EH (cell line): ENCODE measurements around the gene TLR6.
"Not testable (repeated sequence)": the region's sequence is repeated elsewhere in the genome, so short reads cannot be mapped to it uniquely, and the experiment has no call there.

ENCODE experiments used
- DNase-seq: peaks from one replicate; pipeline ENCODE4 v3.0.0-alpha.2; 2015; ENCODE audit warnings: low read depth

Gene TLR6

GRCh38 chr4:38822748-38823303 lies 33.8 kb downstream of the TLR6 start:
- no peak for DNase-seq

- DNase-seq: peak; percentile 50
Observed at GRCh38 chr4:38821739-38822138, 34.9 kb downstream of the TLR6 start.

GRCh38 chr4:38820329-38821061 lies 36.1 kb downstream of the TLR6 start:
- no peak for DNase-seq

GRCh38 chr4:38819569-38819968 lies 37.0 kb downstream of the TLR6 start:
- DNase-seq: peak; percentile 86

- DNase-seq: no peak
Observed at GRCh38 chr4:38818441-38818976, 38.1 kb downstream of the TLR6 start.

GRCh38 chr4:38815885-38816782 lies 40.5 kb downstream of the TLR6 start:
- DNase-seq: no peak

GRCh38 chr4:38814386-38814785 lies 42.2 kb downstream of the TLR6 start:
- no peak for DNase-seq

GRCh38 chr4:38811297-38811696 lies 45.3 kb downstream of the TLR6 start:
- DNase-seq: no peak

GRCh38 chr4:38807462-38807861 lies 49.2 kb downstream of the TLR6 start:
- DNase-seq: not testable (repeated sequence)

GRCh38 chr4:38806251-38806650 lies 50.4 kb downstream of the TLR6 start:
- not testable (repeated sequence) for DNase-seq

- peak; percentile 32 for DNase-seq
Observed at GRCh38 chr4:38805530-38806145, 51.0 kb downstream of the TLR6 start.

GRCh38 chr4:38804654-38805295 lies 51.8 kb downstream of the TLR6 start, which contains the start of gene TLR1:
Gene TLR1 (minus strand): TSS chr4:38804791. CDS start chr4:38798831, 5,960 bp downstream.
- peak; percentile 59 for DNase-seq

- DNase-seq: no peak
Observed at GRCh38 chr4:38803833-38804653, 52.6 kb downstream of the TLR6 start.

GRCh38 chr4:38802561-38803355 lies 53.9 kb downstream of the TLR6 start:
- DNase-seq: no peak

GRCh38 chr4:38800961-38801450 lies 55.6 kb downstream of the TLR6 start:
- no peak for DNase-seq

- no peak for DNase-seq
Observed at GRCh38 chr4:38800366-38800765, 56.3 kb downstream of the TLR6 start.

GRCh38 chr4:38795087-38795486 lies 61.5 kb downstream of the TLR6 start:
- DNase-seq: no peak

- no peak for DNase-seq
Observed at GRCh38 chr4:38794051-38794450, 62.6 kb downstream of the TLR6 start.

- DNase-seq: peak; percentile 2
Observed at GRCh38 chr4:38791010-38791409, 65.6 kb downstream of the TLR6 start.

GRCh38 chr4:38788317-38788716 lies 68.3 kb downstream of the TLR6 start:
- peak; percentile 52 for DNase-seq
